OCI-LY7 (cell line): Measurements from ENCODE around the gene FLNA. TPM values are rescaled to one million over a fixed set of nuclear protein-coding genes. Genes with fewer than 3 reads are reported as not detected.

ENCODE experiments used
- BruUV-seq: library from RNA; stranded (reverse); fragments of 400-500 nt; replicated peaks from 2 replicates; lab custom pipeline; 2021; lab: Mats Ljungman, UMichigan
- CTCF ChIA-PET: fragments of 300-600 bp; sonication (Branson Sonifier 250); formaldehyde crosslinking; loops from one replicate; lab custom pipeline; 2022; ENCODE audit warnings: antibody characterized with exemption; ENCODE audit not compliant: unreplicated experiment; lab: Charles Lee
- POLR2A ChIA-PET: fragments of 300-600 bp; sonication (Branson Sonifier 250); formaldehyde crosslinking; loops from one replicate; lab custom pipeline; 2022; ENCODE audit warnings: antibody characterized with exemption; lab: Charles Lee
- DNase-seq: peaks from one replicate; pipeline ENCODE4 v3.0.0-alpha.2; 2015; ENCODE audit warnings: low spot score
- H2AFZ ChIP-seq: fragments of 200-600 bp; sonication (generic), shearing (Covaris generic); 2 replicates; pipeline ENCODE4 v1.6.1; 2014; ENCODE audit warnings: mild to moderate bottlenecking, antibody characterized with exemption, low read length, moderate library complexity
- H3K27ac ChIP-seq: fragments of 200-600 bp; sonication (generic); 2 replicates; pipeline ENCODE4 v1.5.1; 2014; ENCODE audit warnings: mixed run types, low read depth, mild to moderate bottlenecking, moderate library complexity, low read length, inconsistent platforms; ENCODE audit not compliant: poor library complexity, severe bottlenecking
- H3K36me3 ChIP-seq: fragments of 200-600 bp; sonication (generic); 2 replicates; pipeline ENCODE4 v1.6.1; 2014; ENCODE audit warnings: mild to moderate bottlenecking, antibody characterized with exemption, low read length, moderate library complexity, mixed read lengths; ENCODE audit not compliant: insufficient read depth
- H3K4me1 ChIP-seq: fragments of 200-600 bp; sonication (generic); 2 replicates; pipeline ENCODE4 v1.5.1; 2014; ENCODE audit warnings: mild to moderate bottlenecking, low read length; ENCODE audit not compliant: insufficient read depth, poor library complexity, severe bottlenecking
- H3K4me2 ChIP-seq: fragments of 200-600 bp; sonication (generic); 2 replicates; pipeline ENCODE4 v1.6.1; 2014; ENCODE audit warnings: mild to moderate bottlenecking, low read length
- H3K4me3 ChIP-seq: fragments of 200-600 bp; sonication (generic); 2 replicates; pipeline ENCODE4 v1.5.1; 2014; ENCODE audit warnings: mild to moderate bottlenecking, low read depth, low read length; ENCODE audit not compliant: poor library complexity, severe bottlenecking
- H3K79me2 ChIP-seq: fragments of 200-600 bp; sonication (generic); 2 replicates; pipeline ENCODE4 v1.6.1; 2016; ENCODE audit warnings: low read depth, mild to moderate bottlenecking, low read length, moderate library complexity, mixed read lengths; ENCODE audit not compliant: insufficient read depth
- H3K9me2 ChIP-seq: fragments of 200-600 bp; sonication (generic); 2 replicates; pipeline ENCODE4 v1.6.1; 2016; ENCODE audit warnings: mild to moderate bottlenecking, low read length, mixed read lengths; ENCODE audit not compliant: insufficient read depth
- H3K9me3 ChIP-seq: fragments of 200-600 bp; sonication (generic); 2 replicates; pipeline ENCODE4 v1.6.1; 2014; ENCODE audit warnings: mild to moderate bottlenecking, mixed run types, low read length, mixed read lengths
- H4K20me1 ChIP-seq: fragments of 200-600 bp; sonication (generic); 2 replicates; pipeline ENCODE4 v1.6.1; 2014; ENCODE audit warnings: mild to moderate bottlenecking, antibody characterized with exemption, low read length, moderate library complexity, mixed read lengths; ENCODE audit not compliant: insufficient read depth
- CTCF ChIP-seq: fragments of 200-600 bp; sonication (generic); conservative IDR thresholded peaks from 2 replicates; pipeline ENCODE4 v1.5.1; 2014; ENCODE audit warnings: mild to moderate bottlenecking, antibody characterized with exemption, low read length, moderate library complexity, mixed read lengths
- EZH2phosphoT487 ChIP-seq: fragments of 200-600 bp; sonication (generic); IDR thresholded peaks from 2 replicates; pipeline ENCODE4 v1.6.1; 2018; ENCODE audit warnings: low read depth, borderline replicate concordance, mild to moderate bottlenecking, mixed run types, antibody characterized with exemption, low read length, moderate library complexity, mixed read lengths
- intact Hi-C: fragments of 100-400 bp; cut with micrococcal nuclease; formaldehyde crosslinking; loops from one replicate; pipeline ENCODE4 v1.10.0; 2022; ENCODE audit not compliant: unreplicated experiment
- total RNA-seq, 2 experiments: library from RNA; depleted of rRNA in 1 of 2; stranded (reverse); fragments of >200 nt in 1 of 2; shearing (Covaris generic) in 1 of 2; gene quantifications; 2 replicates each; pipeline ENCODE4 v1.2.3, GENCODE V29; 2014 to 2022

FLNA gene
- total RNA-seq, 2 experiments from 2014 or later = 78.8 to 97.7 TPM

GRCh38 chrX:154368630-154369448 is 5.6 kb downstream of the FLNA start:
- H3K4me1 ChIP-seq = peaks cover 24% of the 10 kb centered on the region
- peaks cover 16% of the 10 kb centered on the region; the same call in 1 of the 2 replicates for H3K79me2 ChIP-seq
- intact Hi-C loops = no loop called here
- ChIA-PET CTCF (no interaction called here), POLR2A (interaction anchor here (0.6 kb wide), 1 partner anchor 44 kb away, joined by 4 read pairs; no protein-coding TSS in a partner anchor)
- H3K9me2 ChIP-seq = no peaks in the 10 kb centered on the region
- peak overlapping the region; percentile 98 for H3K4me2 ChIP-seq
- no peaks in the 10 kb centered on the region for H3K9me3 ChIP-seq
- peak overlapping the region; percentile 74 for H3K4me3 ChIP-seq
- BruUV-seq = no TSS peak
- H2AFZ ChIP-seq = no peak overlapping the region
- H4K20me1 ChIP-seq = 0 out of 2 replicates have a peak, but pooled peaks cover 3% of the 10 kb centered on the region
- TF ChIP-seq EZH2phosphoT487 (no peak), CTCF (no peak)
- peak; percentile 51 for DNase-seq
- H3K36me3 ChIP-seq = peaks cover 17% of the 10 kb centered on the region; the same call in 1 of the 2 replicates
- H3K27ac ChIP-seq = no peak overlapping the region

GRCh38 chrX:154367474-154368308 is 6.7 kb downstream of the FLNA start:
- Histone ChIP-seq H3K4me3 (no peak overlapping the region), H3K27ac (no peak overlapping the region), H4K20me1 (0 out of 2 replicates have a peak, but pooled peaks cover 3% of the 10 kb centered on the region), H3K36me3 (peaks cover 20% of the 10 kb centered on the region; the same call in 1 of the 2 replicates), H2AFZ (no peak overlapping the region), H3K4me1 (peaks cover 23% of the 10 kb centered on the region), H3K4me2 (no peak overlapping the region), H3K79me2 (peaks cover 16% of the 10 kb centered on the region; the same call in 1 of the 2 replicates), H3K9me2 (no peaks in the 10 kb centered on the region), H3K9me3 (no peaks in the 10 kb centered on the region)
- DNase-seq = no peak
- TF ChIP-seq EZH2phosphoT487 (no peak), CTCF (no peak)
- intact Hi-C loops = no loop called here
- no TSS peak for BruUV-seq
- POLR2A ChIA-PET = no interaction called here
- CTCF ChIA-PET = no interaction called here
